Renal pelvis (tissue), 4 donors: ENCODE data around the gene LEMD2. TPM values are rescaled to one million over a fixed set of nuclear protein-coding genes. Genes with fewer than 3 reads are reported as not detected.

ENCODE experiments used
- DNase-seq: peaks from one replicate; pipeline ENCODE4 v3.0.0-alpha.2; 2013
- polyA plus RNA-seq, 3 donors: library from polyadenylated mRNA; unstranded; fragments of 120-200 nt; gene quantifications; one replicate each; pipeline ENCODE4 v1.2.1, GENCODE V29; 2013; ENCODE audit not compliant: insufficient read length in 3 of 3

Gene LEMD2
- polyA plus RNA-seq, 3 donors = 67.7 to 87.9 (median 81.1) TPM

DNA sequence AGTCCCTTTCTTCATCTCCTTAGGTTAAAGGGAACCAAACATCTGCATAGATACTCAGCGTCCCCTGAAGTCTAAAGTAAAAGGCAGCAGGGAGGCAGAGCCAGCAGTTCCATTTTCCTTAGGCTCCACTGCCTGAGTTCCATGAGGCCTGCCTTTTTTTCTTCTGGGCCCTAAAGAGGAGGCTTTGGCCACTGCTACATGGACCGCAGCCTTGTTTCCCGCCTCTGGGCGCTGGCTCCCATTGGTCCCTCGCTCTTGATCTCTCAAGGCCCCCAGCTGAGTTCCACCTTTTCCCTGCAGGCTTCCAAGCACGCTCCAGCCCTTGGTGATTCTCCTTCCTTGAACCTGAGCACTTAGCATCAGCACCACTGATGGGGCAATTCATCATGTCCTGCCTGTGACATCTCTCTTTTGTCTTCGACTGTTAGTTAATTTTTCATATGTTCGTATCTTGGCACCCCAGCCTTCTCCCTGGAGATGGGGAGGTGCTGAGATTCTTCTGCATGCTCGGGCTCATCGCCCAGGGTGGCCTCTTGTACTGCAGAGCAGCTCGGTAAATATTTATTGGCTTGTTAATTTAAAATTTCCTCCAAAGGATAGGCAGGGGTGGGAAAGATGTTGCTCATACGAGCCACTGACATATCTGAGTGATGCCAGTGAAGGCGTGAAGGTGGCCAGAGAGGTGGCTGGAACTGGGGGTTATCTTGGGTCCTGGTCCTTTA is 11.5 kb upstream of the LEMD2 start:
- DNase-seq = no peak

- no peak for DNase-seq
These were observed 10.7 kb upstream of the LEMD2 start for GRCh38 chr6:33799454-33800113.

- DNase-seq = no peak
These were observed 9.5 kb upstream of the LEMD2 start for GRCh38 chr6:33798343-33798848.

GRCh38 chr6:33797626-33798342 is 8.9 kb upstream of the LEMD2 start:
- DNase-seq = no peak

DNA sequence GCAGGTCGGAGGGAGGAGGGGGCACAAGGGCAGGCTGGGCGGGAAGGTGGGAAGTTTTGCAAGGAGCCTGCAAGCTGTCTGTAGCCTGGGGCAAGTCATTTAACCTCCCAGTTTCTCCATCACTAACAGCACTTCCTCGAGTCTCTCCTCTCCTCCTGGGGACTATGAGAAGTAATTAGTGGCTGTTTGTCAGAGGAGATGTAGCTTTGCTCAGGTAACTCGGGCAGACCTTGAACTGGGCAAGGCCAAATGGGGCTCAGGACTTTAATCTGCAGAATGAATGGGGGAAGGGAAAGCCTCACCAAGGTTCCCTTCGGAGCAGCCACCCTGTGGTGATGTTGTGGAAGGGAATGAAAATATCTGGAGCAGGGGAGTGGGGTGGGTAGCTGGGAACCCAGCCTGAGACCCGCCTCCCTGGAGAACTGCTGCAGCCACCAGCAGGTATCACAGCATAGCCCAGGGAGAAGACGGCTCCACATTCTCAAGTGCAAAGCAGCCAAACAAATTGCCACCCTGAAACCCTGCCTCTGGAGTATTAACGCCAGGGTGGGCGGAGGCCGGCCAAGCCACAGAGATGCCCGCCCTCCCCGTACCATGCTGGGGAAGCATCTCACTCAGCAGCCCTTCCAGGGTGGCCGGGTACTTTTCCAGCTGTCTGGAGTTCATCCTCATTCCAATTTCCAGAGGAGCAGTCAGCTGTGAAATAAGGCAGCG is 6.1 kb upstream of the LEMD2 start:
- DNase-seq = no peak

DNA sequence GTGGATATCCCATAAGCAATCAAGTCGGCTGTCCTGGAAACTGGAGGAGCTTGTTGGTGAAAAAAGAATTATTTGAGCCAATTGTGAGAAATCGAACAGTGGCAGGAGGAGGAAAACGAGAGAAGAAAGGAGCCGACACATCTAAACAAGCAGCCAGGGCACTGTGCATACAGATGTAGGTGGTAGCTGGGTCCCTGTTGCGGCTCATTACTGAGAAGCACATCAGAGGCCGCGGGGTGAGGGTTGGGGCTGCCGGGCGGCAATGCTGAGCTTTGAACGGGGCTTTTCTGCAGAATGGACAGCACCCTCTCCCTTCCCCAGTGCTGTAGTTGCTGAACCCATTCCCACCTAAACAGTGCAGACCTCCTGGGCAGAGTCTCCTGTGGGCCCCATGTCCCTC is 4.1 kb upstream of the LEMD2 start:
- DNase-seq = no peak

DNA sequence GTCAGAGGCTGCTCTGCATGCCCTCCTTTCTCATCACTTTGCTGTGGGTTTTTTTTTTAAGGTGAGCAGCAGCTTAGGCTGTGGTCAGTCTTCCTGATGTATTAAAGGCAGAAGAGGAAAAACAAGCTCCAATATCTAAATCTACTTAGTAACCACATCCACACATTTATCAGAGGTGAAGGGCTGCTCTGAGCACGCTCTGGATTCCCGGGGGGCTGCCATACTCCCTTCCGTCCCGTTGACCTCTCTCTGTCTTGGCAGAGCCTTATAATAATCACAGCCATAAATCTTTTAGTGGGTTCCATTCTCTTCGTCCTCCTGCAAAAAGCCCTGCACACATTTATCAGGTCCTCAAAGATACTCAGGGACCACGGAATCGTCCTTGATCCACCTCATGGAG is 2.7 kb upstream of the LEMD2 start:
- DNase-seq = no peak

DNA sequence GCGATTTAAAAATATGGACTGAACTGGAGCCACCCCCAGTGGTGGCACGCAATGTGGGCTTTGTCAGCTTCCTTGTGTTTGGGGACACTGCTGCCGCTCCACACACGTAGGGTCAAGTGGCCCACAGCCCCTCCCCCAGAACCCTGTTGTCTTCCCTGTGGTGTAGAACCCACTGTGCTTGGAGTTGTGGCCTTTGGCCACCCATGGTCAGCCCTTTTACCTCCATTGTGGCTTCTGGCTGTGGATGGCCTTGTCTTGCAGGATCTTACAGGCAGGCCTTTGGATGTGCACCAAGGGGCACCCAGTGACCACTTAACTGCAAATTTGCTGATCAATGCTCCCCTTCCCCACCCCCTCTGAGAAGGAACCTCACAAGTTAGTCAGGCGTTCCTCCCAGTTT is 2.0 kb upstream of the LEMD2 start:
- no peak for DNase-seq

DNA sequence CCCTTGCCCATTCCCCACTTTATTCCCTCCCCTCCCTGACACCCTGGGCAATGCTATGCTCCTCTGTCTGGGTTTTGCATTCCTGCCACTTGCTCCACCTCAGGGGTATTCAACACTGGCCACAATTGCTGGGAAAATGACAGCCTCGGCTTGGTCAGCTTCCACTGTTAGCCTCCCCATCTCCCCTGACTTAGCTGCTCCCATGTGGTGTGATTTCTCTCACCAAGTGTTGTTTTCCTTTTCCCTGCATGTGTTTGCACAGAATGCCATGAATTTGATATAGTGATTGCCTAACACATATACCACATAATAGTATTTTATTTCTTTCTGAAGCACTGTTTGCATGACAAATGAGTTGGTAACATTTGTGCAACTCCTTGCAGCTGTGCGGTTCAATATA is 1.4 kb upstream of the LEMD2 start:
- no peak for DNase-seq

DNA sequence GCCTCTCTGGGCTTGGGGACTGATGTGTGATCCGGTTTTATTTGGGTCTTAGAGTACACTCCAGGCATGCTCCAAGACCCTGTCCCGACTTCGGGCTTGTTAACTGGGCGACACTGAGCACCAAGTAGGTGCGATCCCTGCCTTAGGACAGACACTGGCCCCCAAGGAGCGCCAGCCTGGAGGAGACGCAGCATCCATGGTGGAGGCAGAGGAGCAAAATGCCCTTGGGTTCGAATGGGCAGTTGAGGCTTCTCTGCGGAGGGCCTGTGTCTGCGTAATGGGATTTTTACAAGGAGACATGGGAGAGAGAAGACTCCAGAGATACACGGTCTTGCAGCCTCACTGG is 593 bp upstream of the LEMD2 start:
- no peak for DNase-seq

DNA sequence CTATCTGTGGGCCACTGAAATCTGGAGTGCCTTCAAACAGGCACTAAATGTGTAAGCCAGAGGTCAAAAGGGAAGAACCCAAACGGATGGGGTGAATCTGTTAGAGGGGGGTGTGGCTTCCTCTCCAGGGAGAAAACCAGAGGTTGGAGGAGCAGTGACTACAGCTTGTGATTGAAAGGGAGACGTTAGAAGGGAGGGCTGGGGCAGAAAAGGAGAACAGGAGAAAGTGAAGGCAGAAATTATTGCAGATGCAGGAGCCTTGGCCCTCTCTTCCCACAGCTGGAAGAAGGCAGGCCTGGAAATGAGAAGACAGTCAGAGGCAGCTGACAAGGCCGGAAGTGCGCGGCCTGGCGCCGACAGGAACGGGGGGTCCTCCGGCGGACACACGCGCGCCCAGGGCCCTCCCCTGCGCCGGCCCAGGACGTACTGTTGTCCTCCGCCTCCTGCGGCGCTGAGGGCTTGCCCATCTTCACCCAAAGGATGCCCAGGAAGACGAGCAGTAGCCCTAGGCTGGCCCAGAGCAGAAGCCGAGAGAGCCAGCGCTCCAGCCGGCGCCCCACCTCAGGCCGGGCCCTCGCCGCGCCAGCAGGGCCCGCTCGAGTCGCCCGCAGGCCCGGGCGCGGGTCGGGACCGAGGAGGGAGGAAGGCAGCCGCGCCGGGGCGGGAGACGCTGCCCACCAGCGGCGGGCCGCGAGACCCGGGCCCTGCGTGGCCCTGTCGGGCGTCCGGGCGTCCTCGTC is 806 bp downstream of the LEMD2 start:
- DNase-seq = peak; percentile 58

GRCh38 chr6:33787346-33787953 is 1.5 kb downstream of the LEMD2 start:
- DNase-seq = no peak

- no peak for DNase-seq
These were observed 2.2 kb downstream of the LEMD2 start for GRCh38 chr6:33786736-33787135.

- DNase-seq = no peak
These were observed 3.2 kb downstream of the LEMD2 start for GRCh38 chr6:33785778-33786177.

GRCh38 chr6:33784787-33785186 is 4.1 kb downstream of the LEMD2 start:
- no peak for DNase-seq

- DNase-seq = no peak
These were observed 5.0 kb downstream of the LEMD2 start for GRCh38 chr6:33783781-33784520.

DNA sequence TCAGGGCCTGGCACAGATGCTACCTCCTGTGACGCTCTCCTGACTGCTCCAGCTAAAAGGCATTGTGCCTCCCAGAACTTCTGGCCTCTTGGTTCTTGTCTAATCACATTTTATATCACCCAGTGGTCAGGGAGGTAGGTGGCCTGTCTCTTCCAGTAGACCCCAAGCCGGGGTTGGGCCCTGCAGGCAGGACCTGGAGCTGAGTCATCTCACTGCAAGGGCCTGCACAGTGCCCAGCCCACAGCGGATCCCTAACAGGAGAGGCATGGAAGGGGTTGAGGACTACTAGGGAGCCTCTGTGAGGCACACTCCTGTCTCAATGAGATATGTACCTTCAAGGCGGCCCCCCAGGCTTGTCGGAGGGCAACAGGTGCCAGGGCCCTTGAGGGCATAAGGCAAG is 6.4 kb downstream of the LEMD2 start:
- no peak for DNase-seq

- DNase-seq = no peak
These were observed 7.6 kb downstream of the LEMD2 start for GRCh38 chr6:33781131-33781975.

DNA sequence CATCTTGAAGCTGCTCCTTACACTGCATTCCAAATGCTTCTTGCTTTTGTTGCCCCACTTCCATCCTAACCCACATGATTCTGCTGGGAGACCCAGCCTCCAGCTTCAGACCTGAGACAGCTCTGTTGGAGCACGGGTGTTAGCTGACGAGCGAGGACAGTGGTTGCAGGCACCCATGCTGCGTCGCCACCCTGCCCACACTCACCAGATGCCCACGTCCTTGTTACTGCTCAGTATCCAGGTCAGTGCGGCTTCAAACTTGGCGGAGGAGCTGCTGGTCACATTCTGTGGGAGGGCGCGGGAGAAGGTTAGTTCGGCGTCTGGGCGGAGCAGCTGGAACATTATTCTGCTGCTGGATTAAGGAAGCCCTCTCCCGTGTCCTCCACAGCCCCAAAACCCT is 9.0 kb downstream of the LEMD2 start:
- no peak for DNase-seq

GRCh38 chr6:33779290-33779689 is 9.6 kb downstream of the LEMD2 start:
- DNase-seq = no peak
